Dermis microvascular lymphatic vessel endothelial cell (primary cell): Measurements from ENCODE around the gene SRPK1. TPM values are rescaled to one million over a fixed set of nuclear protein-coding genes. Genes with fewer than 3 reads are reported as not detected.

Experiments
- total RNA-seq: library from RNA; depleted of rRNA; stranded (reverse); fragments of >200 nt; gene quantifications from 2 replicates; pipeline ENCODE4 v1.2.1, GENCODE V29; 2014

The SRPK1 gene
- total RNA-seq, 1 donor from 2014 or later, result 42.4 TPM

Other genes starting within 250 kb of the SRPK1 start
- gene FKBP5, start 232.2 kb downstream of the SRPK1 start, total RNA-seq, result 37.9 and 40.3 TPM in 2 replicates
- gene ARMC12, start 184.1 kb downstream of the SRPK1 start, total RNA-seq, result 0.25 and 0.39 TPM in 2 replicates
- not detected in 2 replicates for gene CLPSL2, start 144.5 kb downstream of the SRPK1 start, total RNA-seq
- not detected in 2 replicates for gene CLPSL1, start 140.1 kb downstream of the SRPK1 start, total RNA-seq
- not detected in 2 replicates for gene CLPS, start 123.8 kb downstream of the SRPK1 start, total RNA-seq
- not detected in 2 replicates for gene LHFPL5, start 115.7 kb downstream of the SRPK1 start, total RNA-seq
- not detected in 2 replicates for gene SLC26A8, start 103.5 kb upstream of the SRPK1 start, total RNA-seq
- gene MAPK14, start 106.7 kb upstream of the SRPK1 start, total RNA-seq, result 34.5 and 41.2 TPM in 2 replicates
- 3.9 and 7.0 TPM in 2 replicates for gene MAPK13, start 209.4 kb upstream of the SRPK1 start, total RNA-seq